Mammary microvascular endothelial cell (primary cell): Measurements from ENCODE around the gene KRTAP5-10. TPM values are rescaled to one million over a fixed set of nuclear protein-coding genes. Genes with fewer than 3 reads are reported as not detected.

ENCODE experiments used
- total RNA-seq: library from RNA; depleted of rRNA; stranded (reverse); fragments of >200 nt; gene quantifications from 2 replicates; pipeline ENCODE4 v1.2.3, GENCODE V29; 2015

KRTAP5-10 gene, protein sequence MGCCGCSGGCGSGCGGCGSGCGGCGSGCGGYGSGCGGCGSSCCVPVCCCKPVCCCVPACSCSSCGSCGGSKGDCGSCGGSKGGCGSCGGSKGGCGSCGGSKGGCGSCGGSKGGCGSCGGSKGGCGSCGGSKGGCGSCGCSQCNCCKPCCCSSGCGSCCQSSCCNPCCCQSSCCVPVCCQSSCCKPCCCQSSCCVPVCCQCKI
- total RNA-seq: not detected in 2 replicates

GRCh38 chr11:71565263-71565662 is at the start of gene KRTAP5-10:
Gene KRTAP5-10 (plus strand): TSS chr11:71565563. CDS start chr11:71565588, 25 bp downstream.

GRCh38 chr11:71526796-71527575 is 38.4 kb upstream of the KRTAP5-10 start, which contains the start of gene KRTAP5-7:
Gene KRTAP5-7 (plus strand): TSS chr11:71527267. CDS start chr11:71527301, 34 bp downstream.

GRCh38 chr11:71537977-71538665 is 27.2 kb upstream of the KRTAP5-10 start, which contains the start of gene KRTAP5-8:
Gene KRTAP5-8 (plus strand): TSS chr11:71538025. CDS start chr11:71538056, 31 bp downstream.

DNA sequence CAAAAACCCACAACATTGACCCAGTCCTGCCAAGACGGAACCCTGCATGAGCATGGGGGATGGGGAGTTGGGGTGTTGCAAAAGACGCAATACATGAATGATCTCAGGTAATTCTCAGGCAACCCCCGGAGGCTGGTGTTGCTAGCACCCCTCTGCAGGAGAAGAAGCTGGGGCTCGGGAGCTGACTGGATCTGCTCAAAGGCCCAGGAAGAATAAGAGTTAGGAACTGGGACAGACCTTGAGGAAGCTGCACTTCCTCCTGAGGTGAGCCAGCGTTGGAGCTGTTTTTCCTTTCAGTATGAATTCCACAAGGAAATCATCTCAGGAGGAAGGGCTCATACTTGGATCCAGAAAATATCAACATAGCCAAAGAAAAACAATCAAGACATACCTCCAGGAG is 17.2 kb upstream of the KRTAP5-10 start, which contains the start of gene KRTAP5-9:
TSS of gene KRTAP5-9 (plus strand) at position 301 of the 400 bp plus-strand sequence. CDS start 238 bp downstream, outside the sequence.

GRCh38 chr11:71582309-71582895 is 17.0 kb downstream of the KRTAP5-10 start, which contains the start of gene KRTAP5-11:
Gene KRTAP5-11 (minus strand): TSS chr11:71582875. CDS start chr11:71582837, 38 bp downstream.

Other genes starting within 250 kb of the KRTAP5-10 start
- gene DHCR7, start 117.2 kb upstream of the KRTAP5-10 start, total RNA-seq: 54.8 and 61.7 TPM in 2 replicates
- gene NADSYN1, start 112.4 kb upstream of the KRTAP5-10 start, total RNA-seq: 65.7 and 70.7 TPM in 2 replicates
- gene KRTAP5-7, start 38.3 kb upstream of the KRTAP5-10 start, total RNA-seq: not detected in 2 replicates
- not detected in 2 replicates for gene KRTAP5-8, start 27.5 kb upstream of the KRTAP5-10 start, total RNA-seq
- 0.20 TPM in 1 of 2 replicates, not detected in the other for gene KRTAP5-9, start 17.1 kb upstream of the KRTAP5-10 start, total RNA-seq
- not detected in 2 replicates for gene KRTAP5-11, start 17.3 kb downstream of the KRTAP5-10 start, total RNA-seq